Naive B cell (primary cell): ENCODE results near the gene CYBB. TPM values are rescaled to one million over a fixed set of nuclear protein-coding genes. Genes with fewer than 3 reads are reported as not detected.

Experiments
- ATAC-seq, 2 donors: fragments of 150-1000 bp; cut with Tn5 transposase; 2 replicates each; pipeline ENCODE4 v1.10.0; 2021; ENCODE audit warnings: low read depth in 2 of 2, mild to moderate bottlenecking in 2 of 2, moderate library complexity in 2 of 2
- DNase-seq: peaks from one replicate; pipeline ENCODE4 v3.0.0; 2022
- H3K27ac Mint-ChIP-seq, 6 donors: one replicate each; pipeline ENCODE4 v1.8.0; 2020 to 2022; ENCODE audit warnings: mild to moderate bottlenecking in 6 of 6, mixed read lengths in 6 of 6, moderate library complexity in 5 of 6, inconsistent platforms in 2 of 6
- H3K27me3 Mint-ChIP-seq, 3 donors: one replicate each; pipeline ENCODE4 v1.8.0; 2021 to 2022; ENCODE audit warnings: mixed read lengths in 3 of 3, mild to moderate bottlenecking in 1 of 3
- H3K36me3 Mint-ChIP-seq, 2 donors: one replicate each; pipeline ENCODE4 v1.8.0; 2020 to 2022; ENCODE audit warnings: mixed read lengths in 2 of 2, inconsistent platforms in 1 of 2, mild to moderate bottlenecking in 1 of 2
- H3K4me1 Mint-ChIP-seq, 3 donors: one replicate each; pipeline ENCODE4 v1.8.0; 2020 to 2022; ENCODE audit warnings: mixed read lengths in 3 of 3, inconsistent platforms in 1 of 3, mild to moderate bottlenecking in 1 of 3, moderate library complexity in 1 of 3
- H3K4me3 Mint-ChIP-seq, 8 donors: one replicate each; pipeline ENCODE4 v1.8.0; 2020 to 2022; ENCODE audit warnings: mild to moderate bottlenecking in 8 of 8, mixed read lengths in 8 of 8, moderate library complexity in 8 of 8, inconsistent platforms in 2 of 8
- H3K9me3 Mint-ChIP-seq, 7 donors: one replicate each; pipeline ENCODE4 v1.8.0; 2020 to 2022; ENCODE audit warnings: mixed read lengths in 7 of 7, mild to moderate bottlenecking in 5 of 7, inconsistent platforms in 2 of 7, moderate library complexity in 1 of 7
- polyA plus RNA-seq, 6 donors: library from polyadenylated mRNA; unstranded; fragments of 300-500 nt; fragmentation: Illumina TruSeq; gene quantifications; one replicate each; pipeline ENCODE4 v1.2.3, GENCODE V29; 2021; ENCODE audit warnings: low read depth in 6 of 6

The CYBB gene
- polyA plus RNA-seq, 6 donors from 2014 or later = 81.2 to 182 (median 161) TPM

DNA sequence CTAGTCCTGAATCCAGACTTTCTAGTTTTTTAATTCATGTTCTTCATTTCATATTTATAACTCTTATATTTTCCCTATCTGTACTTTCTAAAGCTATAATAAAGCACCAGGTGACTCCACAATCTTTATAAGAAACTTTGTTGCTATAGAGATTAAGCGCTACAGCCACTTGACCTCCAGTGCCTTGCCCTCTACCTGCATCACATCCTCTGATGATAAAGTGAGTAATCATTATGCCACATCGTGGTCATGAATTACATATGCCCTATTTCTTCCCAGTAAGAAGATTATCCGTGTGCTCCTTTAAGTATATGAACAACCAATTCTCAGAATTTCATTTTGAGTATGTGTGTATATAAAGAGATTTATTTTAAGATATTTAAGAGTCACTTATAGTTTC is 74.3 kb downstream of the CYBB start:
- peaks cover 0 to 54% (median 10%) of the 10 kb centered on the region in 3 donors for H3K27me3 Mint-ChIP-seq
- no peaks in the 10 kb centered on the region for H3K4me1 Mint-ChIP-seq
- no peak for ATAC-seq
- H3K36me3 Mint-ChIP-seq = no peaks in the 10 kb centered on the region
- peaks cover 0 to 5% (median 0%) of the 10 kb centered on the region in 7 donors for H3K9me3 Mint-ChIP-seq
- H3K27ac Mint-ChIP-seq = peak overlapping the region in 1 of 6 donors; percentile 48
- no peak for DNase-seq
- no peak overlapping the region for H3K4me3 Mint-ChIP-seq

DNA sequence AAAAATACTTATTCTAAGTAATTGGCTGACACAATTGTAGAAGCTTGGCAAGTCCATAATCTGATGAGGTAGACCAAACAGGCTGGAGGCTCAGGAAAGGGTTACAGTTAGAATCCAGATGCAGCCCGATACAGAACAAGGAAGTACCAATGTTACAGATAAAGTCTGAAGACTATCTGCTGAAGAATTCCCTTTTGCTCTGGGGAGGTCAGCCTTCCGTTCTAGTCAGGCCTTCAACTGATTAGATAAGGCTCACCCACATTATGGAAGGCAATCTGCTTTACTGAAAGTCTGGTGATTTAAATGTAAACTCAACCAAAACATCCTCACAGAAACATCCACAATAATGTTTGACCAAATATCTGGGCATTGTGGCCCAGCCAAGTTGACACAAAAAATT is 74.9 kb downstream of the CYBB start:
- DNase-seq = no peak
- Mint-ChIP-seq H3K4me3 (no peak overlapping the region), H3K27ac (no peak overlapping the region), H3K4me1 (no peaks in the 10 kb centered on the region), H3K36me3 (no peaks in the 10 kb centered on the region), H3K9me3 (peaks cover 0 to 2% (median 0%) of the 10 kb centered on the region in 7 donors), H3K27me3 (peaks cover 0 to 54% (median 10%) of the 10 kb centered on the region in 3 donors)
- no peak for ATAC-seq

DNA sequence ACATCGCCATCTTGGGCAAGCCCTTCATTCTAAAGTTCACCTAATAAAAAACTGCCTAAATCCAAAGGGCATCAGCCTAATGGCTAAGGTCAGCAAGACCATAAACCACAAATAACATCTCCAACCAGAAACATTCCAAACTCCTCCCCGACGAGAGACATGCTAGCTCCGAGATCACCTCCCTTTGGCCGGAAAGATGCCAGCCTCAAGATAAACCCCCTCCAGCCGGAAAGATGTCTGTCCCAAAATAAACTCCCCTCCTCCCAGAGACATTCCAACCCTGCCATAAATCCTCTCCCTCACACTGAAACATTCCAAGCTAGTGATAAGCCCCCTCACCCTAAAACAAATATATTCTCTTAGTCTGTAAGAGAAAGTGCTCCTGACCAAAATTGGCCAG is 80.9 kb downstream of the CYBB start:
- H3K36me3 Mint-ChIP-seq = no peaks in the 10 kb centered on the region
- DNase-seq = no peak
- H3K27ac Mint-ChIP-seq = no peak overlapping the region
- no peaks in the 10 kb centered on the region for H3K4me1 Mint-ChIP-seq
- ATAC-seq = no peak
- peaks cover 17 to 51% (median 22%) of the 10 kb centered on the region in 3 donors for H3K27me3 Mint-ChIP-seq
- H3K4me3 Mint-ChIP-seq = no peak overlapping the region
- H3K9me3 Mint-ChIP-seq = peaks cover 0 to 4% (median 0%) of the 10 kb centered on the region in 7 donors

DNA sequence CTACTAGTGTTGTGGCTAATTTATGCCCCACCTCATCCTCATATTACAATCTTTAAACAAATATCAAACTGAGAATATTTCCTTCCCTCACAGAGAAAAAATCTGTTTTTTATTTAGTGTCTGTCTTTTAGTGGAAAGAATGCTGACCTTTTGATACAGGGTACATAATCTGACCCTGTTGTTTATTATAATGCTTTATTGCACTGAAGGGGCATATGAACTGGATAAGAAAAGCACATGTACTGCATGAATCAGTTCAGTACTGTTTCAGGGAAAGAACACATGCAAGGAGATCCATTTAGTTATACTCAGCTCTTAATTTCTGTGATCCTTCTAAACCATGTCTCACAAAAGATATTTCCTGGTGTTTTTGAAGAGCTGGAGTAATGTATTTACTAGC is 83.0 kb downstream of the CYBB start:
- Mint-ChIP-seq H3K27ac (no peak overlapping the region), H3K4me1 (peaks cover 2 to 7% (median 3%) of the 10 kb centered on the region in 3 donors), H3K36me3 (no peaks in the 10 kb centered on the region), H3K9me3 (peaks cover 3 to 10% (median 5%) of the 10 kb centered on the region in 7 donors), H3K27me3 (peaks cover 17 to 44% (median 20%) of the 10 kb centered on the region in 3 donors), H3K4me3 (no peak overlapping the region)
- no peak for ATAC-seq
- DNase-seq = no peak

Other genes starting within 250 kb of the CYBB start
- gene LANCL3, start 208.4 kb upstream of the CYBB start, polyA plus RNA-seq = under 1 TPM in 2 of 6 donors, not detected in 4; 0.03 to 0.19 TPM
- under 1 TPM in 4 of 6 donors, not detected in 2; 0.07 to 0.41 (median 0.22) TPM for gene XK, start 94.3 kb upstream of the CYBB start, polyA plus RNA-seq
- gene DYNLT3, start 67.5 kb downstream of the CYBB start, polyA plus RNA-seq = 10 to 100 TPM; 24.3 to 52.2 (median 32.7) TPM
- gene SYTL5, start 226.5 kb downstream of the CYBB start, polyA plus RNA-seq = not detected